Stimulated activated CD8-positive, alpha-beta memory T cell treated with anti-CD3 and anti-CD28 coated beads, Interleukin-2, amount 100 ng/mL, for 1 hour (primary cell): Measurements from ENCODE around the gene SSH2.
"Not testable (repeated sequence)": the region's sequence is repeated elsewhere in the genome, so short reads cannot be mapped to it uniquely, and the experiment has no call there.

Experiments
- DNase-seq, 2 donors: peaks; one replicate each; pipeline ENCODE4 v3.0.0-alpha.2; 2020; ENCODE audit warnings: low read depth in 2 of 2

SSH2 gene

GRCh38 chr17:29710891-29711418 lies 219.1 kb downstream of the SSH2 start:
- DNase-seq: no peak

- DNase-seq: no peak
Measured at GRCh38 chr17:29710520-29710884, 219.5 kb downstream of the SSH2 start.

GRCh38 chr17:29709866-29710519 lies 220.0 kb downstream of the SSH2 start:
- DNase-seq: no peak

- DNase-seq: no peak
Measured at GRCh38 chr17:29707212-29707571, 222.8 kb downstream of the SSH2 start.

GRCh38 chr17:29706045-29706431 lies 224.0 kb downstream of the SSH2 start:
- no peak for DNase-seq

- DNase-seq: no peak
Measured at GRCh38 chr17:29705386-29705785, 224.6 kb downstream of the SSH2 start.

- DNase-seq: no peak
Measured at GRCh38 chr17:29699283-29699682, 230.7 kb downstream of the SSH2 start.

GRCh38 chr17:29698837-29699236 lies 231.2 kb downstream of the SSH2 start:
- no peak for DNase-seq

- no peak for DNase-seq
Measured at GRCh38 chr17:29698019-29698777, 231.8 kb downstream of the SSH2 start.

GRCh38 chr17:29697371-29697770 lies 232.7 kb downstream of the SSH2 start:
- no peak for DNase-seq

- DNase-seq: no peak
Measured at GRCh38 chr17:29694918-29695563, 235.0 kb downstream of the SSH2 start.

- no peak for DNase-seq
Measured at GRCh38 chr17:29693751-29694150, 236.3 kb downstream of the SSH2 start.

- no peak for DNase-seq
Measured at GRCh38 chr17:29687596-29687995, 242.4 kb downstream of the SSH2 start.

GRCh38 chr17:29686993-29687590 lies 242.9 kb downstream of the SSH2 start:
- DNase-seq: no peak

GRCh38 chr17:29683481-29683880 lies 246.5 kb downstream of the SSH2 start:
- DNase-seq: no peak

- DNase-seq: no peak
Measured at GRCh38 chr17:29682987-29683386, 247.0 kb downstream of the SSH2 start.

- DNase-seq: no peak
Measured at GRCh38 chr17:29682054-29682453, 248.0 kb downstream of the SSH2 start.

GRCh38 chr17:29677824-29678223 lies 252.2 kb downstream of the SSH2 start:
- no peak for DNase-seq

GRCh38 chr17:29677221-29677791 lies 252.7 kb downstream of the SSH2 start:
- DNase-seq: no peak

- not testable (repeated sequence) for DNase-seq
Measured at GRCh38 chr17:29675961-29676360, 254.1 kb downstream of the SSH2 start.

GRCh38 chr17:29674281-29674680 lies 255.7 kb downstream of the SSH2 start:
- no peak for DNase-seq

- DNase-seq: no peak
Measured at GRCh38 chr17:29671661-29672060, 258.4 kb downstream of the SSH2 start.
